Activated T-cell treated with anti-CD3 and anti-CD28 coated beads, Interleukin-2, amount 50 U/mL, for 24 hours (primary cell): ENCODE measurements around the gene RIPK3.

Experiments
- DNase-seq: peaks from one replicate; pipeline ENCODE4 v3.0.0-alpha.2; 2020
- H3K27ac Mint-ChIP-seq: 2 replicates; pipeline ENCODE4 v1.8.0; 2020; ENCODE audit warnings: mild to moderate bottlenecking, mixed read lengths
- H3K27me3 Mint-ChIP-seq: 2 replicates; pipeline ENCODE4 v1.8.0; 2020; ENCODE audit warnings: mixed read lengths
- H3K36me3 Mint-ChIP-seq: 2 replicates; pipeline ENCODE4 v1.8.0; 2020; ENCODE audit warnings: low read depth, mixed read lengths
- H3K4me1 Mint-ChIP-seq: 2 replicates; pipeline ENCODE4 v1.8.0; 2020; ENCODE audit warnings: low read depth, mixed read lengths
- H3K4me3 Mint-ChIP-seq: 2 replicates; pipeline ENCODE4 v1.8.0; 2020; ENCODE audit warnings: mild to moderate bottlenecking, moderate library complexity, mixed read lengths
- H3K9me3 Mint-ChIP-seq: 2 replicates; pipeline ENCODE4 v1.8.0; 2020; ENCODE audit warnings: mixed read lengths

The RIPK3 gene

GRCh38 chr14:24327303-24327702 lies 12.5 kb downstream of the RIPK3 start:
- Mint-ChIP-seq H3K4me1 (peaks cover 23% of the 10 kb centered on the region), H3K4me3 (no peak overlapping the region), H3K9me3 (no peaks in the 10 kb centered on the region), H3K36me3 (no peaks in the 10 kb centered on the region), H3K27ac (no peak overlapping the region), H3K27me3 (peaks cover 3% of the 10 kb centered on the region)
- DNase-seq: no peak

GRCh38 chr14:24325963-24326362 lies 13.8 kb downstream of the RIPK3 start:
- DNase-seq: no peak
- Mint-ChIP-seq H3K27ac (no peak overlapping the region), H3K36me3 (no peaks in the 10 kb centered on the region), H3K4me1 (peaks cover 16% of the 10 kb centered on the region), H3K4me3 (no peak overlapping the region), H3K9me3 (no peaks in the 10 kb centered on the region), H3K27me3 (no peaks in the 10 kb centered on the region)

DNA sequence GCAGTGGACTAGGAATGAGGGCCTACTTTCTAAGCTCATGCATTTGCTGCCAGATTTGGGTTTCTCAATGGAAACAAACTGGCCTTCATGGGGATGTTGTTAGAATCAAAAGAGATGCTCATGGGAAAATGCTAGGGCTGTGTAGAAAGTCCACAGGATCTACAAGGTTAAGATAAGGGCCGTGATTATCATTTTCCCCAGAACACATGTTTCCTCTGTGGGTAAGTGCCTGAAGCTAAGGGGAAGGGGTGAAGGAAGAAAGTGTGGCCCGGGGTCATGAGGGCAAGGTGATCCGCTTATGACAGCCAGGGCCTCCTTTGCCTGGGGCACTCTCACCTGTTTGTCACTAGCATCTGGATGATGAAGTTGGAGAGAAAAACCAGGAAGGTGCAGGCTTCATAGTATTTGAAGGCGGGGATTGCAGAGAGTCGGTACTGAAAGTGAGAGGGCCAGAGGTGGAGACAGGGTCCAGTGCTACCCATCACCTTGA lies 14.7 kb downstream of the RIPK3 start:
- Mint-ChIP-seq H3K4me3 (no peak overlapping the region), H3K27ac (no peak overlapping the region), H3K36me3 (no peaks in the 10 kb centered on the region), H3K27me3 (no peaks in the 10 kb centered on the region), H3K4me1 (peaks cover 15% of the 10 kb centered on the region), H3K9me3 (no peaks in the 10 kb centered on the region)
- DNase-seq: no peak

- Mint-ChIP-seq H3K27me3 (no peaks in the 10 kb centered on the region), H3K4me1 (peaks cover 4% of the 10 kb centered on the region), H3K4me3 (no peak overlapping the region), H3K27ac (no peak overlapping the region), H3K36me3 (no peaks in the 10 kb centered on the region), H3K9me3 (no peaks in the 10 kb centered on the region)
- no peak for DNase-seq
Observed at GRCh38 chr14:24324024-24324423, 15.8 kb downstream of the RIPK3 start.

- H3K27ac Mint-ChIP-seq: no peak overlapping the region
- H3K36me3 Mint-ChIP-seq: no peaks in the 10 kb centered on the region
- no peaks in the 10 kb centered on the region for H3K9me3 Mint-ChIP-seq
- H3K4me1 Mint-ChIP-seq: peaks cover 4% of the 10 kb centered on the region
- H3K27me3 Mint-ChIP-seq: no peaks in the 10 kb centered on the region
- no peak for DNase-seq
- H3K4me3 Mint-ChIP-seq: no peak overlapping the region
Observed at GRCh38 chr14:24323341-24323740, 16.4 kb downstream of the RIPK3 start.

DNA sequence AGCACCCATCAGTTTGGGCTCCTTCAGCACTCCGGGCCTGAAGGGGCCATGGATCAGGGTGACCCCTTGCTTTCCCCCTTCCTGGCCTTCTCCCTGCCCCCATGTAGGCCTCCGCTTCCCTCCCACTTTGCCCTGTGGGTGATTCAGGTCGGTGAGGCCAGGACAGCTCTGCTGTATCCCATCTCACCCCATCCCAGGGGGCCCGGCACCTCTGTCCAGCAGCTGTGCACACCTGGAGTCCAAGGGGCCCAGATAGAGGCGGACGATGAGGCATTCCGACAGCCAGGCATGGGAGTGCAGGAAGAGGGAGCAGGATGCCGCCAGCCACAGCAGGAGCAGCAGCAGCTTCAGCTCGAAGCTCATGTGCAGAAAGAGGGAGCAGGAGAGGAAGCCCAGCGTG lies 17.1 kb downstream of the RIPK3 start:
- no peak for DNase-seq
- Mint-ChIP-seq H3K27me3 (no peaks in the 10 kb centered on the region), H3K36me3 (no peaks in the 10 kb centered on the region), H3K27ac (no peak overlapping the region), H3K4me1 (peaks cover 8% of the 10 kb centered on the region), H3K4me3 (no peak overlapping the region), H3K9me3 (no peaks in the 10 kb centered on the region)

GRCh38 chr14:24321212-24321975 lies 18.4 kb downstream of the RIPK3 start:
- Mint-ChIP-seq H3K9me3 (no peaks in the 10 kb centered on the region), H3K27me3 (no peaks in the 10 kb centered on the region), H3K4me1 (peaks cover 16% of the 10 kb centered on the region), H3K27ac (no peak overlapping the region), H3K4me3 (no peak overlapping the region), H3K36me3 (peaks cover 4% of the 10 kb centered on the region)
- no peak for DNase-seq

GRCh38 chr14:24317141-24317928 lies 22.5 kb downstream of the RIPK3 start:
- Mint-ChIP-seq H3K9me3 (no peaks in the 10 kb centered on the region), H3K27me3 (no peaks in the 10 kb centered on the region), H3K27ac (peak overlapping the region; percentile 69)

GRCh38 chr14:24316597-24316950 lies 23.2 kb downstream of the RIPK3 start:
- peaks cover 52% of the 10 kb centered on the region for H3K4me1 Mint-ChIP-seq
- H3K27ac Mint-ChIP-seq: no peak overlapping the region

More at GRCh38 chr14:24317141-24317928, 22.5 kb downstream of the RIPK3 start:
- DNase-seq: no peak
- no peak overlapping the region for H3K4me3 Mint-ChIP-seq
- peaks cover 28% of the 10 kb centered on the region for H3K36me3 Mint-ChIP-seq
- H3K4me1 Mint-ChIP-seq: peaks cover 45% of the 10 kb centered on the region

DNA sequence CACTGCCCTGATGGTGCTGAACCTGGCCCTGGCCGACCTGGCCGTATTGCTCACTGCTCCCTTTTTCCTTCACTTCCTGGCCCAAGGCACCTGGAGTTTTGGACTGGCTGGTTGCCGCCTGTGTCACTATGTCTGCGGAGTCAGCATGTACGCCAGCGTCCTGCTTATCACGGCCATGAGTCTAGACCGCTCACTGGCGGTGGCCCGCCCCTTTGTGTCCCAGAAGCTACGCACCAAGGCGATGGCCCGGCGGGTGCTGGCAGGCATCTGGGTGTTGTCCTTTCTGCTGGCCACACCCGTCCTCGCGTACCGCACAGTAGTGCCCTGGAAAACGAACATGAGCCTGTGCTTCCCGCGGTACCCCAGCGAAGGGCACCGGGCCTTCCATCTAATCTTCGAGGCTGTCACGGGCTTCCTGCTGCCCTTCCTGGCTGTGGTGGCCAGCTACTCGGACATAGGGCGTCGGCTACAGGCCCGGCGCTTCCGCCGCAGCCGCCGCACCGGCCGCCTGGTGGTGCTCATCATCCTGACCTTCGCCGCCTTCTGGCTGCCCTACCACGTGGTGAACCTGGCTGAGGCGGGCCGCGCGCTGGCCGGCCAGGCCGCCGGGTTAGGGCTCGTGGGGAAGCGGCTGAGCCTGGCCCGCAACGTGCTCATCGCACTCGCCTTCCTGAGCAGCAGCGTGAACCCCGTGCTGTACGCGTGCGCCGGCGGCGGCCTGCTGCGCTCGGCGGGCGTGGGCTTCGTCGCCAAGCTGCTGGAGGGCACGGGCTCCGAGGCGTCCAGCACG lies 23.8 kb downstream of the RIPK3 start:
- H3K9me3 Mint-ChIP-seq: no peaks in the 10 kb centered on the region
- H3K27me3 Mint-ChIP-seq: no peaks in the 10 kb centered on the region

More at GRCh38 chr14:24316597-24316950, 23.2 kb downstream of the RIPK3 start:
- H3K36me3 Mint-ChIP-seq: peaks cover 35% of the 10 kb centered on the region
- no peaks in the 10 kb centered on the region for H3K27me3 Mint-ChIP-seq
- no peaks in the 10 kb centered on the region for H3K9me3 Mint-ChIP-seq
- H3K4me3 Mint-ChIP-seq: no peak overlapping the region
- no peak for DNase-seq

DNA sequence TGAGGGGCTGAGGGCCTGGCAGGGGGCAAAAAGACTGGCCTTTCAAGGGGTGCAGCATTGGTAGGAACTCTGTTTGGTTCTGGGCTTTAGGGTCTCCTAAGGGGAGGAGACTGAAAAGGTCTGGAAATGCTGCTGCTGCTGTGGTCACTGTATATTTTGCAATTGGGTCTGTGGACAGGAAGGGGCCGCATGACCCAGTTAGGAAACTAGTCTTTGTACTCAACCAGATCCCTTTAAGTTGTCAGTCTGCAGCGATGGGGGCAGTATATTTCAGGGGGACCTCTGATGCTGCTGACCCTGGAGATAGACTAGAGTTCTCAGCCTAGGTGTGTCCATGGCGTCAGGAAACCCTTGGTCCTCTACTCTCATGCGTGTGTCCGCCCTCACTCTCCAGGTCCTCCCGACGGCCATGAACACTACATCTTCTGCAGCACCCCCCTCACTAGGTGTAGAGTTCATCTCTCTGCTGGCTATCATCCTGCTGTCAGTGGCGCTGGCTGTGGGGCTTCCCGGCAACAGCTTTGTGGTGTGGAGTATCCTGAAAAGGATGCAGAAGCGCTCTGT lies 24.5 kb downstream of the RIPK3 start:
- Mint-ChIP-seq H3K27ac (peak overlapping the region; percentile 26), H3K4me1 (peaks cover 58% of the 10 kb centered on the region), H3K36me3 (peaks cover 37% of the 10 kb centered on the region), H3K9me3 (no peaks in the 10 kb centered on the region), H3K27me3 (no peaks in the 10 kb centered on the region), H3K4me3 (no peak overlapping the region)
- no peak for DNase-seq

More for the DNA sequence above, 23.8 kb downstream of the RIPK3 start:
- no peak for DNase-seq
- Mint-ChIP-seq H3K4me3 (no peak overlapping the region), H3K36me3 (peaks cover 35% of the 10 kb centered on the region), H3K27ac (no peak overlapping the region), H3K4me1 (peaks cover 56% of the 10 kb centered on the region)

DNA sequence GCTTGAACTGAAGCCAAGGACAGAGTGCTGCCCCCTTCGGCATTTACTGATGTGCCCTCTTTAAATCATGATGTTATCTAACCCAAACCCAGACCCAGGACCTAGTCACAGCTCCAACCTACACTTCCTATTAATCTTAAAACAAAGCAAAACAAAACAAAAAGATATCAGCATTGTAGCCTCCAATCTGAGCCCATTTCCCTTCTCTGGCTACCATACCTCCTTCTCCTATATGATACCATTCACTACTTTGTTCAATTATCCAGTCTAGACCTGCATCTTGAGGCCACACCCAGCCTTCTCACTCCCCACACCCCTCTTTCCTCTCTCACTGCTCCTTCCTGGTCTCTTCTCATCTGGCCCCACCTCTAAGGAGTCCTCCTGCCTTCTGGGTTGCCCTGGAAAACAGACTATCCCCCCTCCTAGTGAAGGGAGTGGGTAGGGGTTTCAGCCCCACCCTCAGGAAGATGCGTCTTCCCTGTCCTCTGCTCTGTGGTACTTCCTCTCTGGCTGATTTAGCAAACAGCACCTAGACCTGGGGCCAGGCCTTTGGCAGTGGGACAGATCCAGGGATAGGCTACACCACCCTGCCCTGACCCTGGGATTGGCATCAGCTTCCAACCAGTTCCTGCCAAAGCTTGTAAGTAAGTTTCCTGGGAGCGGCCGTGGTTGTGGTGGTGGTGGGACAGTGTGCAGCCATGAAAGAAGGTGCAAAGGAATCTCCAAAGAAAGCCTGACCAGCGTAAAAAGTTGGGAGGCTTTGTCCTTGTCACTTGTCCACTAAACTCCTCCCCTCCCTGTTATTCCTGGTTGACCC lies 25.2 kb downstream of the RIPK3 start:
- peaks cover 66% of the 10 kb centered on the region for H3K4me1 Mint-ChIP-seq
- peaks cover 42% of the 10 kb centered on the region for H3K36me3 Mint-ChIP-seq
- peak overlapping the region; percentile 51 for H3K27ac Mint-ChIP-seq
- H3K9me3 Mint-ChIP-seq: no peaks in the 10 kb centered on the region
- H3K4me3 Mint-ChIP-seq: no peak overlapping the region
- no peaks in the 10 kb centered on the region for H3K27me3 Mint-ChIP-seq
- DNase-seq: no peak

GRCh38 chr14:24313913-24314312 lies 25.9 kb downstream of the RIPK3 start:
- Mint-ChIP-seq H3K4me3 (peak overlapping the region; percentile 9), H3K9me3 (no peaks in the 10 kb centered on the region), H3K27ac (peak overlapping the region; percentile 66), H3K27me3 (no peaks in the 10 kb centered on the region), H3K36me3 (peaks cover 49% of the 10 kb centered on the region), H3K4me1 (peaks cover 72% of the 10 kb centered on the region)
- DNase-seq: no peak
